DND-41 (cell line): ENCODE data around the gene TNIK.

Experiments
- CTCF ChIP-seq: IDR thresholded peaks from 2 replicates; pipeline ENCODE4 v1.5.1; 2012; ENCODE audit warnings: borderline replicate concordance, low read length, moderate library complexity, mild to moderate bottlenecking; ENCODE audit not compliant: poor library complexity, severe bottlenecking; ENCODE audit errors: extremely low read depth
- EZH2 ChIP-seq: IDR thresholded peaks from 3 replicates; pipeline ENCODE4 v1.6.1; 2012; ENCODE audit warnings: borderline replicate concordance, low read depth, mild to moderate bottlenecking, moderate library complexity, low read length, inconsistent platforms; ENCODE audit not compliant: severe bottlenecking

GRCh38 chr3:171169866-171170265 lies 290.3 kb downstream of the TNIK start:
- TF ChIP-seq EZH2 (no peak), CTCF (no peak)
